NCI-H1092 treated with DMSO at 0.1 percent for 48 hours (cell line): Measurements from ENCODE around the gene STAM.
"Not testable (repeated sequence)": the region's sequence is repeated elsewhere in the genome, so short reads cannot be mapped to it uniquely, and the experiment has no call there.

Experiments used
- DNase-seq: peaks from one replicate; lab custom pipeline; 2025; lab: John Stamatoyannopoulos, UW

The STAM gene

DNA sequence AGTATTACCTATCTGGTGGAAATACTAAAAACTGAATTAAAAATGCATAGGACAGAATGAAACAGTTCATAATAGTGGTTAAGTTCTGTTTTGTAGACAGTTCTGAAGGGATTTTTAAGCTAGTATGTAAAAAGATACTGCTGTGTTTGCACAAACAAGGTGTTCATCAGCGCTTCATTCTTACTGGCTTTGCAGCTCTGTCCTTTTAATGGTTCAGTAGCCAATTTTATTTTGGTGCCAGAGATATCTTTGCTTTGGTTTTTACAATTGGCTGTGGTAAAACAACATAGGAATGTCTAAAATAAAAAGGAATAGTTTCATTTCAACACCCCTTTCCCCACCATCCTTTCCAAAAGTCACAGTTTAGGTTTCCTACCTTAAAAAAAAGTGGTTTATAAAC is 33.0 kb downstream of the STAM start:
- no peak for DNase-seq

- no peak for DNase-seq
These were observed 38.4 kb downstream of the STAM start for GRCh38 chr10:17682236-17682946.

DNA sequence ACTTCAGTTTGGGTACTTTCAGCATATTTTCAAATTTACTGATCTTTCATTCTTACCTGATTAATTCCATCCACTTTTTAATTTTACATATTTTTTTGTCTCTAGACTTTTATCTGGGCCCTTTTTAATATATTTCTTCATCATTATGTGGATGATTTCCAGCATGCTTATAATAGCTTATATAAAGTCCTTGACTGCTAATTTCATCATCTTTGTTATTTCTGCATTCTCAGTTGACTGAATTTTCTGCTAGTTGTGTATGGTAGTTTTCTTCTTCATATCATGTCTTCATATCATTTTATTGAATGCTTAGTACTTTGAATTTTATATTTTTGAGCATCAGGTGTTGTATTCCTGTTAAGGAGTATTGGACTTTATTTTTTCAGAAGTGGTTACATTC is 39.6 kb downstream of the STAM start:
- no peak for DNase-seq

GRCh38 chr10:17684537-17684936 is 40.6 kb downstream of the STAM start:
- no peak for DNase-seq

DNA sequence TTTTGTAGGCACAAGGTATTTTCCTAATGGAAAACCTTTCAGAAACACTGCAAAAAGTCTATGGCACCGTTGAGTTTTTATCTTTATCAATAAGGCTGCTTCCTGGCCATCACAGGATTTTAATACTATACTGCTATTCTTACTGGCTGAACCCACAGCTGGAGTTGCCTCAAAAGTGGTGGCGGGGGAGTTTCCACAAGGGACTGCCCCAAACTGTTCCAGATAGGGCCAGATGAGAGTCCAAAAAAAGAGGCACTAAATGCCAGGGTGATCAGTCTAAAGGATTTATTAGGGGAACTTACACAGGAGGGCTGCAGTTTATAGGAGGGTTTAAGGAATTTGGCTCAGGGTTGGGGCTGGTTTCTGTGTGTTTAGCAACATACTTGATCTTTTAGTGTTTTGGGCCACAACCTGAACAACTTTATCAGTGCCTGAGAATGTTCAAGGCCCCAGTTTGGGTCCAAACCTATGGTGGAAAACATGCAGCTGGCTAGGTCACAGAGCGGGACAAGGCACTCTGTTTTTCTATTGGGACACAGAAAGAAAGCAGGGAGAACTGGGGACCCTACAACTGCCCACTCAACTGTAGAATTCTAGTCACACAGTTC is 41.4 kb downstream of the STAM start:
- no peak for DNase-seq

DNA sequence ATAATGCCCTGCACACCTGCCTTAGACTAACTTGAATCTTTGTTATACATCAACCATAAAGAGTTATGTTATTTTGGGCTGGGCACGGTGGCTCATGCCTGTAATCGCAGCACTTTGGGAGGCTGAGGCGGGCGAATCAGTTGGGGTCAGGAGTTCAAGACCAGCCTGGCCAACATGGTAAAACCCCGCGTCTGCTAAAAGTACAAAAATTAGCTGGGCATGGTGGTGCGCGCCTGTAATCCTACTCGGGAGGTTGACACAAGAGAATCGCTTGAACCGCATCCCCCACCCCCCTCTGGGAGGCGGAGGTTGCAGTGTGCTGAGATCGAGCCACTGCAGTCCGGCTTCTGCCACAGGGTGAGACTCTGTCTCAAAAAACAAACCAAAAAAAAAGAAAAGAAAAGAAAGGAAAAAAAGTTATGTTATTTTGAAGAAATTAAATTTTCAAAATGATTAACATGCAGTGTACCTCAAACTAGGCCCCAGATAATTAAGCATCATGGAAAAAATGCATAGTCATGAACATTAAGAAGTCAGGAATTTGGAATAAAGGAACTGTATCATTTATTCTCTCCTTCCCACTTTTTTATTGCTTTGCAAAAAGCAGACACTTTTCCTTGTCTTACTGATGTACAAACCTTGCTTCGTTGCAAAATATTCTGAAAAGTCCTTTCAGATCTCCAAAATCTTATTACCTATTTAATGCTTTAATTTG is 43.3 kb downstream of the STAM start:
- DNase-seq, result no peak

- no peak for DNase-seq
These were observed 45.2 kb downstream of the STAM start for GRCh38 chr10:17689137-17689536.

DNA sequence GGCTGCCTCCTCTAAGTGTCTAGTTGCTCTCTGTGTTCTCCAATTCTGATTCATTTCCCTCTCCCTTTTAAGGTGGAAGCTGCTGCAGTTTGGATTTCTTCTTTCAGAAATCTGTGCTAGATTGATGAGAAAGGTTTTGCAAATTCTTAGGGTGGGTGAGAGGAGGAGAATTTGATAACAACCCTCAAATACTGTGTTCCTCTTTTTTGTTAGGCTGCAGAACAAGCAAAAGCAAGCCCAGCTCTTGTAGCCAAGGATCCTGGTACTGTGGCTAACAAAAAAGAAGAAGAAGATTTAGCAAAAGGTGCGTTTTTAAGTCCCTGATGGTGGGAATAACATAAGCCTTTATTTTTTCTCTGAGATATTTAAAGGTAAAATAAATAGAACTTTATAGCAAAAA is 49.1 kb downstream of the STAM start:
- DNase-seq, result no peak

- no peak for DNase-seq
These were observed 54.7 kb downstream of the STAM start for GRCh38 chr10:17698696-17699095.

GRCh38 chr10:17701301-17701700 is 57.4 kb downstream of the STAM start:
- no peak for DNase-seq

DNA sequence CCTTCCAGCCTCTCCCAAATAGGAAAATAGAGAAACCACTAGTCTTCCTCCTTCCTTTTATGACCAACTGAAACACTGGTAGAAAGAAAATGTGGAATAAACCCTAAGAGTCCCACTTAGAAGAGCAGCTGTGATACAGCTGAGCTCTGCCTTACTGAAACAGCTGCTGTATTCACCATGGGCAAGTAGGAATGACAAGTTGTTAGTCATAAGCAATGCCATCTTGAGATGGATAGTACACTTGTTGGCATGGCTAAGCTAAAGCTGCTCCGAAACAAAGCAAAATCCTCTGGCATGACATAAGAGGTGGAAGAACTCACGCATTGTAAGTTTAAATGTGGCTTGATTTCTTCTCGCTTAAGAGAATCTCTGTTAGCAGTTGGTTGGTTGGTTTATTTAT is 59.8 kb downstream of the STAM start:
- DNase-seq, result no peak

DNA sequence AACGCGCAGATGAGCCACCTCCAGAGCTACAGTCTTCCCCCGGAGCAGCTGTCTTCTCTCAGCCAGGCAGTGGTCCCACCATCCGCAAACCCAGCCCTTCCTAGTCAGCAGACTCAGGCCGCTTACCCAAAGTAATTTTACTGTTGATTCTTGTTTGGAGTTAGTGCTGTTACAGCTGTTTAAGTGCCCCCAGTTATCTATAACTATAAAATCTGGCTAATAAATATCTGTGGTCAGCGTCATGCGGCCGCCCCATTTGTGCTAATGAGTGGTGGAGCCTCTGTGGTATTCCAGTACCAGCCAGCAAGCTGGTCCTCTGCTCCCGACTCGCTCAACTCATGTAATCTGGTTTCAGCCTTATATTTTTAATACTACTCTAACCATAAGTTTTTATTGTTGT is 64.9 kb downstream of the STAM start:
- no peak for DNase-seq

DNA sequence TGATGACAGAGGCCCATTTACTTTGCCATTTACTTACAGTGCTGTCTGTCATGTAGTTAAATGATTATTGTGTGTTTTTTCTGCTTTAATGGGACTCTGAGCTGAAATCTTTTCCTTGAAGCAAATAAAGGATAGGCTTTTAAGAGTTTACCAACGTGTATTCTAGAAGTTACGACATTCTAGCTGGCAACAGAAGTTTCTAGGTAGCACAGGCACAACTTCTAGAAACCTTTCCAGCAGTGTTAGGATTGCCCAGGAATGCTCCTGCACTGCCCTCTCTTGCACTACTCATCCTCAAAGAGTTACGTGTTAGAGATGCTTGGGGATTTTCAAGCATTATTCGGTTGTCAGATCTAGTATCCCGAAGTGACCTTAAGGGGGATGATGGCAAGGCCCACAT is 65.5 kb downstream of the STAM start:
- DNase-seq, result no peak

- no peak for DNase-seq
These were observed 66.2 kb downstream of the STAM start for GRCh38 chr10:17710181-17710580.

DNA sequence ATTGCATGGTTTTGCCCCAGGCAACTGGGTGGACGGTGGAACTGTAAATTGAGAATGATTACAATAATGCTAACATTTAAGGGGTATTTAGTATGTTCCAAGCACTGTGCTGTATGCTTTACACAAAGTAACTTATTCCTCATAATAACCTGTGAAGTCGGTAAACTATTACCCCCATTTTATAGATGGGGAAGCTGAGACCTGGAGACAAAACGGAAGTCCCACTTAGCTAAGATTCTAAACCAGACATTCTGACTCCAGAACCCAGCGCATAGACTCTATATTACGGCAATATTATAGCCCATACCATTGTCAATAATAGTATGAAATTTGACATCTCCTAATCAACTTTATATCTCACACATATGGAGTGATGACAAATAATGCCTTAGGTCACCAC is 68.1 kb downstream of the STAM start:
- no peak for DNase-seq

- DNase-seq, result no peak
These were observed 68.9 kb downstream of the STAM start for GRCh38 chr10:17712717-17713471.

DNA sequence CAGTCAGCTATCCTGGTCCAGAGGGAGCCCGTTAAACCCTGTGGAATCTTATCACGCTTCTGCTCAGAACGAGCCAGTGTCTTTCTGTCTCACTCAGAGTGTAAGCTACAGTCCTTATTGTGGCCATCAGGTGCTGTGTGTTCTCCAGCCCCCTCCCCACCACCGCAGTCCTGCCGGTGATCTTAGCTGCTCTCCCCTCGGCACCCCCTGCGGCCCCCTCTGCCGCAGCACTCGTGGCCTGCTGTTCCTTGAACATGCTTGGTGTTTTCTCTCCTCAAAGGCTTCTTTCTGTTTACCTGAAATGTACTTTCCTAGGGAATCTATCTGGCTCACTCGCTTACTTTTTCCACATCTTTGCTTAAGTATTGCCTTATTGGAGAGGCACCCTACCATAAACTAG is 69.8 kb downstream of the STAM start:
- DNase-seq, result no peak

DNA sequence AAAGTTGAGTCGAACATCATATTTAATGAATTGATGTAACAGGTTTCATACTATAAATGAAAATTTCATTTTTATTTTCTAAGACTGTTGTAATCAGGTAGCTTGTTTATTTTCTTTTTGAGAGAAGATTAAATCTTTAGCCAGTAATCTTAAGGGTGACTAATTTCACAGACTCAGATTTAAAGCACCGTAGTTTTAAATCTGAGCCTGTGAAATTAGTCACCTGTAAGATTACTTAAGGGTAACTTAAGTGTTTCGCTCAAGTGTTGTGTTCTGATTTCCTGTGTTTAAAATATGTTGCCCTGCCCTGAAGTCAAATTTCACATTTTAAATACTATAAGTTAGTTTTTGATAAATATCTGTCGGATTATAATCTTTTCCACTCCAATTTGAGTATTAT is 72.2 kb downstream of the STAM start:
- DNase-seq, result no peak

GRCh38 chr10:17722317-17723014 is 78.5 kb downstream of the STAM start:
- DNase-seq, result not testable (repeated sequence)

- no peak for DNase-seq
These were observed 81.8 kb downstream of the STAM start for GRCh38 chr10:17725703-17726102.

DNA sequence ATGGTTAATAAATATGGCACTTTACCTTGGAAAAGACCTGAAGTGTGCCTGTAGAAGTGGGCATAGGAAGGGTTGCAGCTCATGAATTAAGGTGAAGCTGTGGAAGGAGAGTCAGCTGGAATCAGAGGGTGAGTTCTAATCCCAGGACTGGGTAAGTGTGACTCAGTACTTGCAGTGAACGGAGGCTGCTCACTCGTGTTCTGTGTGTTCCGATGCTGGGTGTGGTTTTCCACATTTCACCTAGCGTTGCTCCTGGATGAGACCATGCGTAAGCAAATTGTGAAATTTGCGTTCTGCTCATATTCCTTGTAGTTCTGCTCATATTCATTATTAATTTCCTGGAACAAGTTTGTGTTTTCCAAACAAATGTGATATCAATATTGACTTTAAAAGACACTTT is 85.7 kb downstream of the STAM start:
- no peak for DNase-seq

DNA sequence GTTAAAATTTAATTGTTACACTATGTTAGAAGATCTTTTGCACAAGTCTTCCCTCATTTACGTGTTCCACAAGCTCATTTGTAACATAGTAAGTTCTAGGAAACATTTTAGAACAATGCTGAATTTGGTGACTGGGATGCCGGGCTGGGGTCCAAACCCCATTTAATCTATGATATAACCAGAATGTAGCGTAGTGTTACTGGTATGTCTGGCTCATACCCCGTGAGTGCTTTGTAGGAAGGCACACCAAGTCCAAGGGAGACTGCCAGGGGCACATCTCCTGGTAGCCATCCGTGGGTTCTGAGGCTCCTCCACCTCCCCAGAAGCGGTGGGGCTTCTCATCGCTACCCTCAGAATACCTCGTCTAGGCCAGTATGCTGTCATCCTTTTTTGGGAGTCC is 86.7 kb downstream of the STAM start:
- no peak for DNase-seq
